ENCODE results near the gene ESAM. TPM values are rescaled to one million over a fixed set of nuclear protein-coding genes. Genes with fewer than 3 reads are reported as not detected.

ESAM gene
- total and polyA plus RNA-seq, 2 of the 8 experiments (the other 6 are each of a cell fraction or from before 2014, with no cell fraction given) = 0.09 TPM; not detected in 1

GRCh38 chr11:124768914-124769313, 6.8 kb upstream of the ESAM start:
- Histone ChIP-seq H2BK20ac (ENCODE audit: low read length) (no peak overlapping the region), H3K79me1 (ENCODE audit: low read depth, low read length) (no peaks in the 10 kb centered on the region), H4K91ac (replicated peaks; ENCODE audit: insufficient read length, low read length) (no peak overlapping the region), H4K8ac (ENCODE audit: extremely low read depth, insufficient read depth, low read length) (no peak overlapping the region), H2AK5ac (ENCODE audit: low read depth, low read length) (no peak overlapping the region), H3K14ac (ENCODE audit: insufficient read length) (no peak overlapping the region), H3K4me3 (ENCODE audit: extremely low read depth in 1 of 4, insufficient read depth in 2 of 4, low read depth in 3 of 4, low read length in 4 of 4) (no peak overlapping the region), H3K4me2 (ENCODE audit: insufficient read depth in 1 of 2, low read depth in 2 of 2, low read length in 2 of 2) (no peak overlapping the region), H2BK15ac (ENCODE audit: low read length) (no peak overlapping the region), H4K5ac (ENCODE audit: insufficient read length, low read depth, low read length) (no peak overlapping the region), H2AFZ (ENCODE audit: low read length) (no peak overlapping the region), H4K20me1 (replicated peaks in 1 of 2; ENCODE audit: control insufficient read depth in 1 of 2, insufficient read depth in 2 of 2, low read length in 2 of 2) (peaks cover 0 to 3% of the 10 kb centered on the region in 2 experiments), H2BK120ac (replicated peaks; ENCODE audit: low read depth, low read length) (no peak overlapping the region), H2BK12ac (ENCODE audit: low read depth, low read length) (no peak overlapping the region), H3K36me3 (ENCODE audit: control insufficient read depth in 2 of 4, insufficient read depth in 4 of 4, low read length in 3 of 4) (peaks cover 2 to 32% (median 18%) of the 10 kb centered on the region in 4 experiments; a peak in 6 of 8 replicates), H3K56ac (replicated peaks; ENCODE audit: insufficient read length, low read depth, low read length) (no peak overlapping the region), H3K4me1 (replicated peaks in 1 of 4; ENCODE audit: control insufficient read depth in 3 of 4, insufficient read depth in 4 of 4, low read length in 3 of 4) (no peaks in the 10 kb centered on the region), H3K27me3 (replicated peaks in 1 of 4; ENCODE audit: control insufficient read depth in 3 of 4, extremely low read depth in 1 of 4, insufficient read depth in 3 of 4, low read length in 3 of 4) (no peaks in the 10 kb centered on the region), H3K9me3 (ENCODE audit: insufficient read depth in 2 of 2, low read depth in 1 of 2, low read length in 1 of 2) (no peaks in the 10 kb centered on the region), H3K23ac (ENCODE audit: insufficient read length) (no peak overlapping the region), H3K27ac (ENCODE audit: low read depth, low read length) (no peak overlapping the region), H3K9ac (replicated peaks in 1 of 4; ENCODE audit: extremely low read depth in 1 of 4, low read depth in 3 of 4, low read length in 3 of 4) (no peak overlapping the region), H3K23me2 (ENCODE audit: low read depth, low read length) (no peaks in the 10 kb centered on the region), H3K4ac (replicated peaks; ENCODE audit: insufficient read length, low read depth, low read length) (no peak overlapping the region), H3K18ac (ENCODE audit: extremely low read depth, low read length) (no peak overlapping the region), H2BK5ac (ENCODE audit: low read depth, low read length) (no peak overlapping the region), H3K79me2 (ENCODE audit: control insufficient read depth in 1 of 2, insufficient read depth in 2 of 2, low read length in 2 of 2) (no peaks in the 10 kb centered on the region)
- no peak for DNase-seq (ENCODE audit: low read depth in 1 of 2, low spot score in 2 of 2)
- WGBS, 2 experiments (ENCODE audit: extremely low coverage in 1 of 2, insufficient coverage in 1 of 2, insufficient read length in 1 of 2, insufficient replicate concordance in 2 of 2, low coverage in 1 of 2, low lambda C conversion rate in 2 of 2, missing lambda C conversion rate in 1 of 2) = 91% methylated on average over 8 of the region's 8 CpGs; no CpG with 5 or more reads in 1 of the 2 experiments
- ChIA-PET POLR2A (ENCODE audit: partially characterized antibody) (no interaction called here), CTCF (ENCODE audit: partially characterized antibody) (interaction anchor here (0.9 to 28.0 kb wide), 16 partner anchors 9 to 125 kb away, joined by 3 to 382 read pairs (median 5); partner anchors contain the start of genes MSANTD2 and NRGN)
- TF ChIP-seq JUN (IDR thresholded peaks at IDR 0.05; ENCODE audit: low read depth, low read length) (no peak), ZNF274 (IDR thresholded peaks at IDR 0.05; ENCODE audit: borderline replicate concordance, extremely low read depth, low read length) (no peak), GTF2F1 (IDR thresholded peaks at IDR 0.05; ENCODE audit: borderline replicate concordance, low read depth, low read length) (no peak), HDAC2 (IDR thresholded peaks at IDR 0.05; ENCODE audit: borderline replicate concordance in 1 of 2, low read depth in 2 of 2, low read length in 2 of 2) (no peak), CEBPB (IDR thresholded peaks at IDR 0.05; ENCODE audit: low read depth, low read length) (no peak), SAP30 (IDR thresholded peaks at IDR 0.05; ENCODE audit: insufficient read depth, insufficient replicate concordance, low read length) (no peak), BACH1 (IDR thresholded peaks at IDR 0.05; ENCODE audit: low read length) (no peak), SP2 (IDR thresholded peaks at IDR 0.05; ENCODE audit: low read length) (no peak), CHD1 (IDR thresholded peaks at IDR 0.05; ENCODE audit: low read depth, low read length) (no peak), SRF (IDR thresholded peaks at IDR 0.05; ENCODE audit: low read depth, low read length) (no peak), YY1 (IDR thresholded peaks at IDR 0.05; ENCODE audit: low read depth, low read length) (no peak), SIN3A (conservative IDR thresholded peaks at IDR 0.05 in 1 of 2, IDR thresholded peaks at IDR 0.05 in 1 of 2; ENCODE audit: low read depth in 1 of 2, low read length in 2 of 2) (no peak), CHD2 (IDR thresholded peaks at IDR 0.05; ENCODE audit: low read length) (no peak), CTBP2 (IDR thresholded peaks at IDR 0.05; ENCODE audit: borderline replicate concordance, insufficient read depth, insufficient read length, low read length) (no peak)
- no peak for FAIRE-seq
